WTC11 (cell line): ENCODE measurements around the gene ITGA2B. TPM values are rescaled to one million over a fixed set of nuclear protein-coding genes. Genes with fewer than 3 reads are reported as not detected.

Experiments
- total RNA-seq: library from RNA; stranded (reverse); gene quantifications from 3 replicates; pipeline ENCODE4 v1.2.3, GENCODE V29; 2021

ITGA2B gene
- total RNA-seq, 1 experiment from 2014 or later, result 21.5 TPM

Other genes with a start within 250 kb of the ITGA2B start
- 22.4 to 23.9 TPM (median 23.7 TPM) in 3 replicates for gene HROB, start 247.7 kb downstream of the ITGA2B start, total RNA-seq
- gene ASB16, start 218.9 kb downstream of the ITGA2B start, total RNA-seq, result 0.11 to 0.23 TPM (median 0.14 TPM) in 3 replicates
- gene TMUB2, start 202.7 kb downstream of the ITGA2B start, total RNA-seq, result 21.9 to 26.9 TPM (median 25.3 TPM) in 3 replicates
- gene ATXN7L3, start 189.8 kb downstream of the ITGA2B start, total RNA-seq, result 113 to 124 TPM (median 114 TPM) in 3 replicates
- gene UBTF, start 170.0 kb downstream of the ITGA2B start, total RNA-seq, result 69.5 to 77.1 TPM (median 75.9 TPM) in 3 replicates
- 0.05 to 0.14 TPM in 2 of 3 replicates, not detected in the other for gene SLC4A1, start 121.5 kb downstream of the ITGA2B start, total RNA-seq
- 5.1 to 6.5 TPM (median 5.2 TPM) in 3 replicates for gene RUNDC3A, start 81.0 kb downstream of the ITGA2B start, total RNA-seq
- gene SLC25A39, start 64.8 kb downstream of the ITGA2B start, total RNA-seq, result 254 to 271 TPM (median 268 TPM) in 3 replicates
- 177 to 185 TPM (median 185 TPM) in 3 replicates for gene GRN, start 44.3 kb downstream of the ITGA2B start, total RNA-seq
- 28.2 to 29.9 TPM (median 28.5 TPM) in 3 replicates for gene FAM171A2, start 25.8 kb downstream of the ITGA2B start, total RNA-seq
- gene GPATCH8, start 113.8 kb upstream of the ITGA2B start, total RNA-seq, result 51.9 to 52.4 TPM (median 51.9 TPM) in 3 replicates
- 37.6 to 42.8 TPM (median 38.5 TPM) in 3 replicates for gene FZD2, start 167.8 kb upstream of the ITGA2B start, total RNA-seq